Neural progenitor cell (in vitro differentiated cells): Measurements from ENCODE around the gene IQSEC1. TPM values are rescaled to one million over a fixed set of nuclear protein-coding genes. Genes with fewer than 3 reads are reported as not detected.

ENCODE experiments used
- DNase-seq: peaks from one replicate; pipeline ENCODE4 v3.0.0-alpha.2; 2016; ENCODE audit warnings: low spot score
- H2AFZ ChIP-seq: fragments of 200-600 bp; sonication (generic); replicated peaks from 2 replicates; pipeline ENCODE4 v1.6.1; 2016; ENCODE audit warnings: antibody characterized with exemption
- H3F3A ChIP-seq: fragments of 200-600 bp; sonication (generic); 2 replicates; pipeline ENCODE4 v1.6.1; 2016; ENCODE audit warnings: antibody characterized with exemption, low read depth
- H3K27ac ChIP-seq: fragments of 200-600 bp; sonication (generic); 2 replicates; pipeline ENCODE4 v1.5.1; 2016; ENCODE audit warnings: mild to moderate bottlenecking
- H3K27me3 ChIP-seq: fragments of 200-600 bp; sonication (generic); 2 replicates; pipeline ENCODE4 v1.6.1; 2016; ENCODE audit warnings: mild to moderate bottlenecking, moderate library complexity
- H3K36me3 ChIP-seq: fragments of 200-600 bp; sonication (generic); 2 replicates; pipeline ENCODE4 v1.5.1; 2016
- H3K4me1 ChIP-seq: fragments of 200-600 bp; sonication (generic); 2 replicates; pipeline ENCODE4 v1.6.1; 2016; ENCODE audit warnings: mixed run types
- H3K4me2 ChIP-seq: fragments of 200-600 bp; sonication (generic); 2 replicates; pipeline ENCODE4 v1.6.1; 2016
- H3K4me3 ChIP-seq: fragments of 200-600 bp; sonication (generic); 2 replicates; pipeline ENCODE4 v1.5.1; 2016
- H3K79me2 ChIP-seq: fragments of 200-600 bp; sonication (generic); 2 replicates; pipeline ENCODE4 v1.6.1; 2016; ENCODE audit warnings: low read depth
- H3K9ac ChIP-seq: fragments of 200-600 bp; sonication (generic); 2 replicates; pipeline ENCODE4 v1.6.1; 2016
- H3K9me3 ChIP-seq: fragments of 200-600 bp; sonication (generic); 2 replicates; pipeline ENCODE4 v1.5.1; 2016; ENCODE audit warnings: low read depth
- H4K20me1 ChIP-seq: fragments of 200-600 bp; sonication (generic); 2 replicates; pipeline ENCODE4 v1.6.1; 2016; ENCODE audit warnings: low read depth
- H3K27ac Mint-ChIP-seq: 3 replicates; pipeline ENCODE4 v1.8.0; 2021; ENCODE audit warnings: mixed read lengths
- H3K27me3 Mint-ChIP-seq: 2 replicates; pipeline ENCODE4 v1.8.0; 2022; ENCODE audit warnings: low read depth, mild to moderate bottlenecking, inconsistent platforms, moderate library complexity, mixed read lengths; ENCODE audit not compliant: insufficient read depth
- H3K36me3 Mint-ChIP-seq: 3 replicates; pipeline ENCODE4 v1.8.0; 2021; ENCODE audit warnings: mixed read lengths
- H3K4me1 Mint-ChIP-seq: 3 replicates; pipeline ENCODE4 v1.8.0; 2021; ENCODE audit warnings: mixed read lengths
- H3K4me3 Mint-ChIP-seq: 3 replicates; pipeline ENCODE4 v1.8.0; 2021; ENCODE audit warnings: mild to moderate bottlenecking, moderate library complexity, mixed read lengths
- H3K9me3 Mint-ChIP-seq: 3 replicates; pipeline ENCODE4 v1.8.0; 2020; ENCODE audit warnings: mixed read lengths
- EZH2 ChIP-seq: fragments of 200-600 bp; sonication (generic); IDR thresholded peaks from 2 replicates; pipeline ENCODE4 v1.6.1; 2017; ENCODE audit warnings: antibody characterized with exemption, mild to moderate bottlenecking, moderate library complexity
- EZH2phosphoT487 ChIP-seq: fragments of 200-600 bp; sonication (generic); IDR thresholded peaks from 2 replicates; pipeline ENCODE4 v1.6.1; 2017; ENCODE audit warnings: antibody characterized with exemption
- total RNA-seq: library from RNA; depleted of rRNA; stranded (reverse); fragments of >200 nt; gene quantifications from 2 replicates; pipeline ENCODE4 v1.2.3, GENCODE V29; 2015; ENCODE audit warnings: low replicate concordance
- TF ChIP-seq, protein P1 (sequence below): fragments of 200-600 bp; sonication (generic); IDR thresholded peaks from 2 replicates; pipeline ENCODE4 v1.5.1; 2017; ENCODE audit warnings: antibody characterized with exemption, mild to moderate bottlenecking

The IQSEC1 gene
- total RNA-seq, 1 donor from 2014 or later = 8.9 TPM

DNA sequence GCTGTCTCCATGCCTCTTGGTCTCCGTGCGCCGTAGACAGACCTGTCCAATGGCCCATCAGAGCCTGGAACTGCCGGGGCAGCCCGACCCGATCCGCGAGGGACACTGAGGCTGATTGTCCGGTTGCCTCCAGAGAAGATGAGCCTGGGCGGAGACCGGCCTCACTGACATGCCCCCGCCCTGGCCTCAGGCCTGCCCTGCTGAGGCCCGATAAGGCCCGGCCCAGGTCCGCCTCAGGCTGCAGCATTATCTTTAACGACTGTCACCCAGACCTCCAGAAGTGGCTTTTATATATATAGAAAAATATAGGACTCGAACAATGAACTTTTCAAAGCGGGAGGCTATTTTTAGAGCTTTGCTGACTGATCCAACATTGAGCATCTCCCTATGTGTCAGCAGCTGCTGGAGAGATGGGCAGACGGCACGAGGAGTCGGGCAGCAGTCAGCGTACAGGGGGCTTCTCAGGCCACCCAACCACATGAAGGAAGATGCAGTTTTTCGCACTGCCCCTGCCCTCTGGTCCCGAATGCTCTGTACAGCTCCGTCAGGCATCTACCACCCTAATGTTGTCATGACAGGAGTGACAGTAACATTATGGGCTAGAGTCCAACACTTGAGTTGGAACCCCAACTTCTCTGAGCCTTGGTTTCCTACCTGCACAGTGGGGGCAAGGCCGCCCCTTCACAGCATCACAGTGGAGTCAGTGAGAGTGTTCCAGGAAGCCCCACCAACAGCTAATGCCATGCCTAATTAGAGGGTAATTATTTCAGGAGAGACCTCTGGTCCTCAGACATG, 119.8 kb downstream of the IQSEC1 start:
- Mint-ChIP-seq H3K27ac (no peak overlapping the region), H3K9me3 (no peaks in the 10 kb centered on the region), H3K27me3 (peaks cover 3% of the 10 kb centered on the region), H3K36me3 (peaks cover 2% of the 10 kb centered on the region), H3K4me3 (no peak overlapping the region), H3K4me1 (peaks cover 36% of the 10 kb centered on the region)
- TF ChIP-seq EZH2phosphoT487 = no peak
- TF ChIP-seq EZH2 = no peak
- TF ChIP-seq, protein P1, sequence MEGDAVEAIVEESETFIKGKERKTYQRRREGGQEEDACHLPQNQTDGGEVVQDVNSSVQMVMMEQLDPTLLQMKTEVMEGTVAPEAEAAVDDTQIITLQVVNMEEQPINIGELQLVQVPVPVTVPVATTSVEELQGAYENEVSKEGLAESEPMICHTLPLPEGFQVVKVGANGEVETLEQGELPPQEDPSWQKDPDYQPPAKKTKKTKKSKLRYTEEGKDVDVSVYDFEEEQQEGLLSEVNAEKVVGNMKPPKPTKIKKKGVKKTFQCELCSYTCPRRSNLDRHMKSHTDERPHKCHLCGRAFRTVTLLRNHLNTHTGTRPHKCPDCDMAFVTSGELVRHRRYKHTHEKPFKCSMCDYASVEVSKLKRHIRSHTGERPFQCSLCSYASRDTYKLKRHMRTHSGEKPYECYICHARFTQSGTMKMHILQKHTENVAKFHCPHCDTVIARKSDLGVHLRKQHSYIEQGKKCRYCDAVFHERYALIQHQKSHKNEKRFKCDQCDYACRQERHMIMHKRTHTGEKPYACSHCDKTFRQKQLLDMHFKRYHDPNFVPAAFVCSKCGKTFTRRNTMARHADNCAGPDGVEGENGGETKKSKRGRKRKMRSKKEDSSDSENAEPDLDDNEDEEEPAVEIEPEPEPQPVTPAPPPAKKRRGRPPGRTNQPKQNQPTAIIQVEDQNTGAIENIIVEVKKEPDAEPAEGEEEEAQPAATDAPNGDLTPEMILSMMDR = no peak
- Histone ChIP-seq H2AFZ (no peak overlapping the region), H3K9me3 (no peaks in the 10 kb centered on the region), H3K36me3 (no peaks in the 10 kb centered on the region), H3K79me2 (peaks cover 10% of the 10 kb centered on the region), H4K20me1 (peaks cover 94% of the 10 kb centered on the region), H3K9ac (no peak overlapping the region), H3K27me3 (no peaks in the 10 kb centered on the region), H3F3A (no peaks in the 10 kb centered on the region), H3K4me2 (no peak overlapping the region), H3K27ac (no peak overlapping the region), H3K4me3 (no peak overlapping the region), H3K4me1 (no peaks in the 10 kb centered on the region)
- no peak for DNase-seq

DNA sequence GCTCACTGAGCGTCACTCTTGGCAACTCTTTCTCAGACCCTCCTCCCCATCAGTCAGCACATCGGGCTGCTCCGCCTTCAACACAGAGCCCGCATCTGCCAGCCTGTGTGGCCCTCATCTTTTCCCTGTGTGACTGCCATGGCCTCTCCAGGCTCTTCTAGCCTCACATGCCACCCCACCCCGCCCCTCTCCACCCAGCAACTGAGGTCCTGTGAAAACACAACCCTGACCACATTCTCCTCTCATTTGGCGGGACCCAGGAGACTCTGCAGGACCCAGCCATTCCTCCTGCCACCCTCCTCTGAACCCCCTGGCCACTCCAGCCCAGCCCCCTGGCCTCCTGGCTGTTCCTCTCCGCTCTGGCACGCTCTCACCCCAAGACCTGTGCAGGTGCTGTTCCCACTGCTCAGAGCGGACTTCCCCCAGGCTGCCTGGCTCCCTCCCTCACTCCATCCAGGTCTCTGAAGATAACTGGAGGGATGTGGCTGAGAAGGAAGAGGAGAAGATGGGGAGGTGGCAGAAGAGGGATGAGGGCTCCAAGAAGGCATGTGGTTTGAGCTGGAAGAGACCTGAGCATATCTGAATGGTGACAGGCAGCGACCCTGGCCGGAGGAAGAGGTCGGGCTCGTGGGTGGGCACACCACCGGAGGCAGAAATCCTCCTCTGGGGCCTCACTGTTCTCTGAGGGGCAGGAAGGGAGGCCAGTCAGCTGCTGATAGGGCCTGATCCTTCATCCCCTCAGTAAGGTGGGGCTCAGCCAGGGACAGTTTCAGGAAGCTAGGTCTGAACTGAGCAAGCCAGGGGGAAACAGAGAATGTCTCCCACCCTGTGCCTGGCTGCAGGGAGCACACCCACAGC, 120.7 kb downstream of the IQSEC1 start:
- no peak for DNase-seq

GRCh38 chr3:12948891-12949711, 124.1 kb downstream of the IQSEC1 start:
- H3K36me3 Mint-ChIP-seq = no peaks in the 10 kb centered on the region
- H3K9me3 ChIP-seq = no peaks in the 10 kb centered on the region
- H3K4me3 ChIP-seq = no peak overlapping the region
- DNase-seq = no peak
- peaks cover 3% of the 10 kb centered on the region for H3K79me2 ChIP-seq
- H3K27me3 ChIP-seq = no peaks in the 10 kb centered on the region
- no peak overlapping the region for H3K4me3 Mint-ChIP-seq
- TF ChIP-seq, protein P1 = no peak
- TF ChIP-seq EZH2 (no peak), EZH2phosphoT487 (no peak)
- no peak overlapping the region for H3K27ac ChIP-seq
- no peak overlapping the region for H3K27ac Mint-ChIP-seq
- no peak overlapping the region for H2AFZ ChIP-seq
- H3K4me2 ChIP-seq = no peak overlapping the region
- H4K20me1 ChIP-seq = peaks cover 92% of the 10 kb centered on the region
- H3K36me3 ChIP-seq = no peaks in the 10 kb centered on the region
- no peaks in the 10 kb centered on the region for H3K9me3 Mint-ChIP-seq
- peaks cover 39% of the 10 kb centered on the region for H3K4me1 Mint-ChIP-seq
- H3K27me3 Mint-ChIP-seq = peaks cover 2% of the 10 kb centered on the region
- no peak overlapping the region for H3K9ac ChIP-seq
- H3K4me1 ChIP-seq = peaks cover 22% of the 10 kb centered on the region
- H3F3A ChIP-seq = peaks cover 11% of the 10 kb centered on the region

More for the DNA sequence above, 120.7 kb downstream of the IQSEC1 start:
- no peaks in the 10 kb centered on the region for H3K36me3 ChIP-seq
- no peak overlapping the region for H2AFZ ChIP-seq
- H3K27me3 ChIP-seq = no peaks in the 10 kb centered on the region
- no peak overlapping the region for H3K9ac ChIP-seq
- H3K27ac ChIP-seq = no peak overlapping the region
- H4K20me1 ChIP-seq = peaks cover 94% of the 10 kb centered on the region
- H3K4me3 Mint-ChIP-seq = no peak overlapping the region
- peaks cover 2% of the 10 kb centered on the region for H3K36me3 Mint-ChIP-seq
- H3F3A ChIP-seq = no peaks in the 10 kb centered on the region
- H3K4me1 ChIP-seq = peaks cover 4% of the 10 kb centered on the region
- no peaks in the 10 kb centered on the region for H3K9me3 ChIP-seq
- H3K9me3 Mint-ChIP-seq = no peaks in the 10 kb centered on the region
- H3K27me3 Mint-ChIP-seq = peaks cover 3% of the 10 kb centered on the region
- H3K4me1 Mint-ChIP-seq = peaks cover 32% of the 10 kb centered on the region
- no peak overlapping the region for H3K27ac Mint-ChIP-seq
- H3K4me2 ChIP-seq = no peak overlapping the region
- no peak overlapping the region for H3K4me3 ChIP-seq
- TF ChIP-seq EZH2 (no peak), EZH2phosphoT487 (no peak)
- TF ChIP-seq, protein P1 = no peak
- peaks cover 1% of the 10 kb centered on the region for H3K79me2 ChIP-seq
